Activated naive CD4-positive, alpha-beta T cell treated with Interleukin-2 at 50 U/mL for 16 hours (primary cell): Measurements from ENCODE around the gene KRT79.

ENCODE experiments used
- DNase-seq: peaks from one replicate; pipeline ENCODE4 v3.0.0-alpha.2; 2020

Gene KRT79

DNA sequence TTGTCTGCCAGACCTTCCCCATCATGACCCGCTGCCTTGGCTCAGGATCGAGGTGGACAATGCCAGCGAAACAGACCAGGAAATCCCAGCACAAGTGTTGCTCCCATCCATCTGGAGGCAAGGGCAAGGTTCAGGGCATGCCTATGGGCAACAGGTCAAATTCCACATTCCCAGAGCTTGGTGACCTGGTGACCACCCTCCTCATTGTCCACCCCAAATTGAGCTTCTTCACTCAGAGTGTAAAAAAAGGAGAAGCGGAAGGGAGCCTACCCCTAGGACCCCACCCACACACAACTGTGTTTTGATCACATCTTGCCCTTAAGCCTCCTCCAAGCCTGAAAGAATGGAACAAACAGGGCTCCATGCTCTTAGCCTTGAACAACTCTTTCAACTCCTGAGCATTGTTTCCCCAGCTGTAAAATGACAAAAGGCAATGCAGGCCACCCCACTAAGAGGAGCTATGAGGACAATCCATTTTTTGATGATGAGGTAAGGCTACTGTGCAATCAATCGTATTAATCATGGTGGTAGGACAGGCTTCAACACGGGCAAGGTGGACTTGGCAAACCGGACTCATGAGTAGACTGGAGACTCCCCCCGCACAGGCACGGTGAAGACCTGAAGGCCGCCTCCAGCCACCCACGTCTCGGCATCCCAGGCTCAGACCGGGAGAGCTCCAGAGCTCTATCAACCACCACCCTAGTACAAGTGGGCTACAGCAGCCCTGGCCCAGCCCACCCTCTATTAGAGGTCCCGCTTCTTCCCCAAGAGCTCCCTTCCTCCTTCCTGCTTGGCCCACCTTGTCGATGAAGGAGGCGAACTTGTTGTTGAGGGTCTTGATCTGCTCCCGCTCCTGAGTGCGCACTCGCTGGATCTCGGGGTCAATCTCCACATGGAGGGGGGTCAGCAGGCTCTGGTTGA lies 866 bp downstream of the KRT79 start:
- DNase-seq = no peak

DNA sequence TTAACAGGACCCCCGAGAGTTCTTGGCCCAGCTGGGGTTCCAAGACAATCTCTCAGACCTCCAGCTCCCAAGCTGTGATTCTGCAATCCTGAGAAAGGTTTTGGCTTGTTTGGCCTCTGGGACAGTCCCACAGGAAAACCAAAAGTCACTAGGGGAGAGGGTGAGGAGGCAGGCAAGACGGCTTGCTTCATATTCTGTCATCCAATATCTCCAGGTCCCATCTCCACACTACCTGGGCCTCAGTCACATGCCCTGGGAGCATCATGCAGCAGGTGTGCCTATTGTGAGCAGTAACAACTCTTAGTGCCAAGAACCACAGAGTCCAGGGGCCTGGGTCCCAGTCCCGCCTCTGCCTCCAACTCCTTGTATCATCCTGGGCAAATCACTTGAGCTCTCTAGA lies 1.7 kb downstream of the KRT79 start:
- no peak for DNase-seq

DNA sequence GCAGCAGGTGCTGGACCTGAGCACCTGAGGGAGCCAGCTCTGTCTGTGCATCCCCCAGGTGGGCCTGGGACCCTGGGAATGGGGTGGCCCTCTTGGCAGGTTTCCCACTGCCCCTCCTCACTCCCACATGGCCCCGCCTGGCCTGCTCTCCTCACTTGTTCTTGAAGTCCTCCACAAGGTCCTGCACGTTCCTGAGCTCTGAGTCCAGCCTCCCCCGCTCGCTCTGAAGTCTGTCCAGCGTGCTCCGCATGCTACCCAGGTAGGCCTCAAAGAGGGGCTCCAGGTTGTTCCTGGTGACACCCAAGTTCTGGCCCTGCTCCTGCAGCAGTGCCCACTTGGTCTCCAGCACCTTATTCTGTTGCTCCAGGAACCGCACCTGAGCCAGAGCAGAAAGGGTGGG lies 2.9 kb downstream of the KRT79 start:
- no peak for DNase-seq

DNA sequence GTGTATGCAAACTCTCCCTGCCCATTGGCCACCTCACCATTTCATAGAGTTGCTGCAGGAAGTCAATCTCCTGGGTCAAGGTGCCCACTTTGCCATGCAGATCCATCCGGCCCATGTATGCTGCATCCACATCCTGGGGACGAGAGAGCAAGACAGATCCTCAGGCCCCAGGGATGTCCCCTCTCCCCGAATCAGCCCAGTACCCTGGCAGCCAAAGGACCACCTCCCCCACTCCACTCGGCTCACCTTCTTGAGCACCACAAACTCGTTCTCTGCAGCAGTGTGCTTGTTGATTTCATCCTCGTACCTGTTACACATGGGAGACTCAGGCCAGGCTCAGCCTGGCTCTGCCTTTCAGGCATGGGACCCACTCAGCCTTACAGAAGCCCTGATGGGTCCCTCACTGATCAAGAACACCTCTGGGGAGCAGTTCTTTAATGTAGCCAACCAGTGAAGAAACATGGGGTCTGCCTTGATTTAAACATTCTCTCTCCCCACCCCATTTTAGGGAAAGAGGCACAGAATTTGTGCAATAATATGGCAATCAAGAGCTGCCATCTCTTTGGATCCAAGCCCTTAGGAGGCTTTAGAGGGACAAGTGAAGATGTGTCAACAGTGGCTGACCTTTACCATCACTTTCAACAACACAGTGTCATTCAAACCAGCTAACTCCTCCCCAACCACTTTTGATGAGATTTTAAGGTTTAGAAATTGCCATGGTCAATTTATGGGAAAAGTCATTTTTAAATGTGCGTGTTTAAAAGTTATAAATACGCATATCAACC lies 3.9 kb downstream of the KRT79 start:
- no peak for DNase-seq

DNA sequence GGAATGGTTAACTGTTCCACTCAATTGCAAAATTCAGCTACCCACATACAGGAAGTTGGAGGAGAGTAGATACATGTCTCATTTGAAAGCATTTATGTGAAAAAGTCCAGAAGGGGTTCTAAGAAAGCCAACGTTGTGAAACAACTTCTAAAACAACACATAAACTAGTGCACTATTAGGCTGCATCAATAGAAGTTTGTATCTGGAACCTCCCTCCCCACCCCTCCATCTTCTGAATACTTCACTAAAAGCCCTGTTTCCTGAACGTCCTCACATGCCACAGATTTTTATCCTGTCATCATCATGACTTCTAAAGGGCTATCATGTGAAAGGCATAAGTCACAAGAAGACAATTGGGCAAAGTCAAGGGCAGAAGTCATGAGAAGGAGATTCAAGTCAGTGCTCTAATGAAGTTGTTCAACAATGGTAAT lies 5.5 kb downstream of the KRT79 start:
- no peak for DNase-seq

DNA sequence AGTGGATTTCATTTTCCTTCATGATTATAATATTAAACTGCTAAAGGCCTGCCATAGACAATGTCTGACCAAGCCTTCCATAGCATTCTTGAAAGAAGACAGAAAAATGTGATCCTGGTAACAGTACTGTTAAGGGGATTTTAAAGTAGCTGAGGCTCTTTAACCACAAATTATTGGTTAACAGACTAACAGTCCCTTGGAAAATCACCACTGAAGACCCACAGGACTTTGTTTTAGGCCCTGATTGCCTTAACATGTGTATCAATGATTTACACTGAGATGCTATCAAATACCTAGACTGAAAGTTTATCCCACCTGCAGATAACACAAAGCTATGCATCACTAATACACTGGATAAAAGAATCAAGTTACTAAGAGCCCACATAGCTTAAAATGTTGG lies 6.0 kb downstream of the KRT79 start:
- no peak for DNase-seq

DNA sequence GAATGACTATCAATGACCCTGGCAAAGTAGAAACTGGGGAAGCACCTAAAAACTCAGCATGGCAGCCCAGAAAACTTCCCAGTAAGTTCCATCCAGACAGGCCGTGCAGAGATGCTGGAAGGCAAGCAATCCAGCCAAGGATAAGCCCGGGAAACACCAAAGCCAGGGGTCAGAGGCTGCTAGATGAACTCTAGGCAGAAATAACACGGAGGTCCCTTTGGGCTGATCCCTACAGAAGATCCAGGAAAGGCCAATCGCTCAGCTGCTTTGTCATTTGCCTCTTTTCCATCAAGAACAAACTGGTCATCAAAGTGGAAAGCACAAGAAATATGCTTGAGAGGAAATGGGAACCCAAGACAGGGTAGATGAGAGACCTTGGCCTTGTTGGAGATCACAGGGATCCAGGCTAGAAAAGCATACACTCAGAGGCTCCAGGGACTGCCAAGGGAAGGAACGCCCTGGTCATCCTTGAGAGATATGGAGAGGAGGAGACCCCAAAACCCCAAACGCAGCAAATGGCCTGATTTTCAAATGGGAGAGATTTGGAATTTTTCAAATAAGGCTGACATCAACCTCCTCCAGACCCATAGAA lies 6.5 kb downstream of the KRT79 start:
- no peak for DNase-seq

DNA sequence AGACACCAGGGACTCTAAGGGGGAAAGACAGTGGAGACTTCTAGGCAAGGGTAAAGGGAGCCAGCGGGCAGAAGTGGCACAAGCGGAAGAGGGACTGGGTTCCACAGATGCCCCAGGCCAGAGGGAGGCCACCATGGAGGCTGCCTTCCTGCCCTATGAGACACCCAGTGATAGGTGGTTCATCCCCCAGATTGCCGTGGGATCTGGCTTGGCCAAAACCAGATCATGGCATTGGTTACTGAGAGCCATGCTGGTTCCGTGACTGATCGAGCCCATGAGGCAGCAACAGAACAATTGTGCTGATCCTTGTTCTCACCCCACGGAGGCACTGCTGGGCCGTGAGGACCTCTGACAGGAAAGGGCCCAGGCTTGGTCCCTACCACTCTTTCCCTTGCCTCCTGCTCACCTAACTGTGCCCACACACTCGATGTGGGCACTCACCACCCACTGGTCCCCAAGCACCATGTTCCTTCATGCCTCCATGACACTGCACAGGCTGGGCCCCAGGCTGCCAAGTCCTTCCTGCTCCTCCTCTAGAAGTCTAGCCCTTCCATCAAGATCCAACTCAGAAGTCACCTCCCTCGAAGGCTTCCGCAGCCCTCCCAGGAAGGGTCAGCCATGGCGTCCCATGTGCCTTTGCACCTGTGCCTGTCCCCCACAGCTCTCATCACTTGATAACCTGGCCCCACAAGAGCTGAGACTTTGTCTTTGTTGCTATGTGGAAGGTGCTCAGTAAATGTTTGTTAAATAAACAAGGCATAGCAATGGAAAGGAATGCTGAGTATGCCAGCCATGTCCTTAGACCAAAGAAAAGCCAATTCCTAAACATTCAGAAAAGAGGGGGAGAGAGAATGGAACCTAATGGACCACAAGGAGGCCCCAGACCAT lies 7.3 kb downstream of the KRT79 start:
- DNase-seq = no peak

DNA sequence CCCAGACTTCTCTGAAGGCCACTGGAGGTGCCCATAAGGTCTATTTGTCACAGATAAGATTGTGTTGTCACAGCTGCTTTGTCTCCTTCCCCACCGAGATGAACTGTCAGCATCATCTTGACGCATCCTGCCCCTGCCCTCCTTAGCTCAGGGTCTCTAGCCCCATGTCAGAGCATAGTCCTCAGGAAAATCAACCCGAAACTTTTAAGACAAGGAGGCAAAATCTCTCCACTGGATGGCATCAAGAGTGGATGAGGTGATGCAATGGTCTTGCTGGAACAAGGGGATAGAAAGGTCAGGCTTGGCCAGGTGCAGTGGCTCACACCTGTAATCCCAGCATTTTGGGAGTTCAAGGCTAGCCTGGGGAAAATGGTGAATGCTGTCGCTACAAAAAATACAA lies 8.2 kb downstream of the KRT79 start:
- no peak for DNase-seq

DNA sequence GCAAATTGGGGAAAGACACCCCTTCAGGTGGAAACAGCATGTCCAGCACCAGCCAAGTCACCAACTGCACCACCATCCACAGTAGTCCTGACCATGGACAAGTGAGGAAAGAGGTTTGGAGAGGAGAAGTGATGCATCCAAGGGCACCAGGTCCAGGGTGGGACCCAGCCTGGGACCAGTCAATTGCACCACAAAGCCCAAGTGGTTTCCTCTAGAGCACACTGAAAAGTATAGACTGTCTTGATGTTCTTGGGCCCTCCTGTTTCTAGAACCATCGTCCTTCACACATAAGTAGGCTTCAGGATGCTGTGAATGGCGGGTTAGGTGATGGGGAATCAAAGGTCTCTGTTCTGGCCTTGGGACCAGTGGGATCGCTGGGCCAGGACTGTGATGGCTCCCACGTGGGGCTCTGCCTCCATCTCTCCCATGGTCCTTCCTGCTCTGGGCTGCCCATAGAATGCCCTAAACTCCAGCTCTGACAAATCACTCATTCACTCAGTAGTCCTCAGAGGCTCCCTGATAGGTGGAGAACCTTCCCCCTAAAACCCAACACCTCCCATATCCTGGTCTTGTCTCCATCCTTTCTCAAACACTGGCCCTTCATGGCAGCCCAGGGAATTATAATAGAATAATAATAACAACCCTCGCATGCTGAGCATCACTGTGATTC lies 9.2 kb downstream of the KRT79 start:
- no peak for DNase-seq

DNA sequence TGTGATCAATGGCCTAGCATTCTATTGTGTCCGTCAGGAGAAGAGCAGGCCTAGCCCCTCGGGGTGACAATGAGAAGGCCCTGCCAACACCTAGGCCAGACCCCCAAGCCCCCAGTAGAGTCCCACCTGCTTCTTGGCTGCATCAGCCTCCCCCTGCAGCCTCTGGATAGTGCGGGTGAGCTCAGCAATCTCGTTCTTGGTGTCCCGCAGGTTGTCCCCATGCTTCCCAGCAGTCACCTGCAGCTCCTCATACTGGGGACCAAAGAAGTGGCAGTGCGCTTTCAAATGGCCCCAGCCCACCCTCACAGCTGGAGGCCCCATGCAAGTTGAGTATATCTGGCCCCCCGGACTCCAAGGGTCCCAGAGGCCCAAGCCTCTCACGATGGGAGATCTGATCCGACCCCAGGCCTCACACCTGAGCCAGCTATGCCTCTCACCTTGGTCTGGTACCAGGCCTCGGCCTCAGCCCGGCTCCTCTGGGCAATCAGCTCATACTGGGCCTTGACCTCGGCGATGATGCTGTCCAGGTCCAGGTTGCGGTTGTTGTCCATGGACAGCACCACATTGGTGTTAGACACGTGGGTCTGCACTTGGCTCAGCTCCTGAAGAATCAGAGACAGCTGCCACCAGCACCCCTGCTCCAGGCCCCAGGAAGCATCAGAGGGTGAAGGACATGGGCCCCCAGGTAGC lies 10.2 kb downstream of the KRT79 start:
- no peak for DNase-seq

DNA sequence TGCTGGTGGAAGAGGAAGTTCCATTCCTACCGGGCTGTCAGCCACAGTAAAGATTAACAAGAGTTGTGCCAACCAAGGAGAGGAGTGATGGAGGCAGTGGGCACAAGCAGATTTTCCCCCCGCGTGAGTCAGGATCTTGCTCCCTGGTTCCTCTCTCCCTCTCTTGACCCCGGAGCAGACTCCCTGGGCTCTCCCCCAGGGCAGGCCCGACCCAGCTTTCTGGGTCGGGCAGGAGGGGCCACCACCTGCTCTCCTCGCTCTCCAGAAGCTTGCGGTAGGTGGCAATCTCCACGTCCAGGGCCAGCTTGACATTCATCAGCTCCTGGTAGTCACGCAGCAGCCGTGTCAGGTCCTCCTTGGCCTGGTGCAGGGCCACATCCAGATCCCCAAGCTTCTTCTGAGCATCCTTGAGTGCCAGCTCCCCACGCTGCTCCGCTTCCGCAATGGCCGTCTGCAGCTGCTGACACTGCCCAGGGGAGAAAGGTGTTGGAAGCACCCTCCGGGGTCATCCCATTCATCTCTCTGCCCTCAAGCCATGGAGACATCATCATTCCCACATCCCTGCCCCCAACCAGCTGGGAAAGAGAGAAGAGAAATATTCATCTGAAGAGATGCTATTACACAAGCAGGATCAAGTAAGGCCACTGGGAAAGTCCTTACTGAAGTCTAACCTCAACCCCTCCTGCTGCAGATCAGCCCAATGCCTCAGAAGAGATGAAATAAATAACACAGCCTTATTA lies 11.2 kb downstream of the KRT79 start:
- DNase-seq = no peak

DNA sequence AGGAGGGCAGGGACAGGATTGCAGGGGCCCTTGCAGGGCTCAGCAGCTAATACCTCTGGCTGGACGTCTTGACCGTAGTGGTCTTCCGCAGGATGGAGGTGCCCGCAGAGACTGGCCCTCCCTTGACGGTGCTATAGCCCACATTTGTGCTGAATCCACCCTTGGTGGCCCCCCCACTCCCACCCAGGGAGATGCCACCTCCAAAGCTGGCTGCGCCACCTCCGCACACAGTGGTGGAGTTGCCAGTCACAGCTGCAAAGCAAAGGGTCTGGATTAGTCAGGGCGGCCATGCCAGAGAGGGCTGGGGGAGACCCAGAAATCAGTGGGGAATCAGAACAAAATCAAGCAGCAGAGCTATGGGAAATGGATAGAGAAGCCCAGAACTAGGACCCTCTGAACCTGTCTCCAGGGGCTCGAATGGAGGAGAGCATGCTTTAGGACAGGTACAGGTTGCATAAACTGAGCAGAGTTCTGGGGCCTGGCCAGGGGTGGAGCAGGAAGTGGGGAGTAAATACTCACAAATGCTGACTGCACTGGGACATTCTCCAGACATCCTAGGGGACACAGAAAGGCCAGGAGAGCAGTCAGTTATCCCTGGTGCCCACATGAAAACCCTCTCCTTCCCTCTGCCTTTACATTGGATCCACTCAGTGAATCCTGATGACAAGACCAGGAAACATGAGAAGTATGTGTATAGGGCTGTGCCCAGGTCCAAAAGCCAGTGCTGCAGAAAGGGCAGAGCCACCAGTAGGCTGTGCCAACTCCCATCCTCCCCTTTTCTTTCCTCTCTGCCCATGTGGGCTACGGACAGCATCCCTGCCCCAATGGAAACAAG lies 12.1 kb downstream of the KRT79 start:
- no peak for DNase-seq

DNA sequence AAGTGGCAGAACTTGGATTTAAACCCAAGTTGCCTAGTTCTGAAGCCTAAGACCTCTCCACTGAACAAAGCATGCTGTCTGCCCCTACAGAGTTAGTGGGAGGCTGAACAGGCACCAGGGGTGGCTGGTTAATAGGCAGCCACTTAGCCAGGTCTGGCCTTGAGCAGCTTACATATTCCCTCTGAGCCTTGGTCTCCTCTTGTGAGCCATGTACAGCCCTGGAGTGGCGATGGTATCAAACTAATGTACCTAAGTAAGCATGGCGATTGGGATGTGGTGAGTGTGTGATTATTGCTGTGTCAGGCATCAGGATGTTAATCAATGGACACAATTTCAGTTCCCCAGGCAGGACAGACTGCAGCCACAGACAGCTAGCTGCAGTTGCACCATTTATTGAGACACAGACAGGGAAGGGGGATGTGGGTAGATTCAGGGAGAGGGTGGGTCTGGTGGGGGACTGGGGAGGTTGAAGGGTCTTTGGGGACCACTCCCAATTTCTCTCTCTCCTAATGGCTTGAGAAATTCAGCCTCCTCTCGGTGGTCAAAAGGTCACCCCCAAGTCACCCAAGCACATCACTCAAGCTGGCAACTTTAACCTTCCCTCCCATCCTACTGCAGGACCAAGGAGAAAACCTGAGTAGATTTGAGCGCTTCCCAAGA lies 12.9 kb downstream of the KRT79 start:
- DNase-seq = no peak

DNA sequence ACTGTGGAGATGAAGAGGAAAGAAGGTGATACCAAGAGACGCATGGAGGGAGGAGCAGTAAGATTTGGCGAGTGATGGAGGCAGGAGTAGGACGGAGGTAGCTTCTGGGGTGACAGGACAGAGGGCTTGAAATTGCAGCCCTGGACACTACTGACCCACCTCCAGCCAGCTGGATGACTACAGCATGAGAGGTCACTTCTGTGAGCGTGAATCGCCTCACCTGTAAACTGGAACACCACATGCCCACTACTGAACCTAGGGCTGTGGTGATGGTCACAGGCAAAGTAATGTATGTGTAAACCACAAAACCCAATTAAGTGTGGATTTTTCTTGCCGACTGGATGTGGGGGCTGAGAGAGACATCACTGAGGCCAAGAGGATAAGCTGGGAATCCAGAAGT lies 13.6 kb downstream of the KRT79 start:
- DNase-seq = no peak

DNA sequence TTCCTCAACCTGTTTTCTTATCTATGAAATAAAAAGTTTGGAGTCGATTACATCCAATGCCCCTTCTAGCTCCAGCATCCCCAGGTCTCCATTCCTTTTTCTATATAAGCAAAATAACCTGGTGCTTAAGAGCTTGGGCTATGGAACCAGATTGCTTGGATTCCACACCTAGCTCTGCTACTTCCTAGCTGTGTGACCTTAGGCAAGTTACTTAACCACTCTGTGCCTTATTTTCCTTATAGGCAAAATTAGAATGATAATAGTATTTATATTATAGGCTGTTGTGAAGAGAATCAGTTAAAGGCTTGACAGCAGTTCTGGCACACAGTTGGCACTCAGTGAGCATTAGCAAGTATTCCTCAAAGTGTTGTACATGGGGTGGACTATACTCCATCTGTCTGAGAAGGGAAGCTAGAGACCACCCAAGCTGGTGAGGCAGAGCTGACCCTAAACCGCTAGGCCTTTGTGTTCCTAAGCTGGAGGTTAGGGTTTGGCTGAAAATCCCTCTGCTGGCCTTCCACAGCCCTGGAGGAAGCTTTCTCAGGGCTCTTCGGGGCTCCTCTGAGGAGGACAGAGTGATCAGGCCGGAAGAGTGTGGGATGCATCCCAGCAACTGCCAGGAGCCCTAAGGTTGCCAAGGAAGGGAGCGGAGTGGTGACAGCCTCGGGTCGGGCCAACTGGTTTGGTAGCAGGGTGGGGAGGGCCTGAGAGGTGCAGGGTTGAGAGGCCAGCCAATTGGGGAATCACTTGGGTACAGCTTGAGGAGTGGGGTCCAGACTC lies 14.2 kb downstream of the KRT79 start:
- DNase-seq = no peak

DNA sequence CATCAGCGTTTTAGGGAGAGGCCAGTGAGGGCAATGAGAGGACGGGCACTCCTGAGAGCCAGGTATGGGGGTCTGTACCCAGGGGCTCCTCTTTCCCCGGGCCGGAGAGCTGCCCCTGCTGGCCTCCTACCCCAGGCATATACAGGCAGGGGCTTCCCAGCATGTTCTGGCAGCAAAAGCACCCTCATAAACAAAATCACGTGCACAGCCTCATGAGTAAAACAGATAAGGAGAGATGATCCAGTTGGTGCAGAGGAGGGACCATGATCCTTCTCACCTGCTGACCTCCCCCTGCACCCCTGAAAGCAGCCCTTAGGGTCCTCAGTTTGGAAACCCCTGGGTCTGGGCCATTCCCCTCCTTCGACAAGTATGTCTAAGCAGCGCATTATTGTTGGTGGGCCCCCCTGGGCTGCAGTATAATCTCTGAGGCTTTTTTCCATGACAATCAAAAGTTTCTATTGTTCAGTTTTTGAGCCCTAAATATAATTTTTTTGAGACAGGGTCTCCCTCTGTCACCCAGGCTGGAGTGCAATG lies 15.2 kb downstream of the KRT79 start:
- DNase-seq = no peak

DNA sequence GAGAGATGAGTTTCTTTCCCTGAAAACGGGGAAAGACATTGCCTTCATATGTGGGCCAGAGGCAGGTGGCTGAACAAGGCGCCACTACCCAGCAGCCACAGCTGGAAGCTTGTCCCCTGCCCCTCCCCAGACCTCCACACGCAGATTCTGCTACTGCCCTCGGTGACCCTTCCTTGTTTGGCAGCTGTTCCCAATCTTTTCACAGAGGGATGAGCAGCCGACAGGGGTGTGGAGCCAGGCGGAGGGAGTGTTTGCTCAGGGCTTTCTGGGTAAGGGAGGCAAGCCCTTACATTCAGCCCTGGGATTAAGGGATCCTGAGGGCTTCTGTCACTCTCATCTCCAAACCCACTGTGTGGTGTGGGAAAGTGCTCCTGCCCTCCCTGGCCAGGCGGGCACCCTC lies 15.7 kb downstream of the KRT79 start:
- no peak for DNase-seq
